Endodermal cell (in vitro differentiated cells): ENCODE results near the gene C11orf52. TPM values are rescaled to one million over a fixed set of nuclear protein-coding genes. Genes with fewer than 3 reads are reported as not detected.

Experiments used
- DNase-seq: peaks from one replicate; pipeline ENCODE4 v3.0.0-alpha.2; 2017
- H3K27ac ChIP-seq: 2 replicates; pipeline ENCODE4 v1.5.1; 2013; ENCODE audit warnings: mild to moderate bottlenecking, low read depth, low read length, moderate library complexity
- H3K27me3 ChIP-seq: 2 replicates; pipeline ENCODE4 v1.6.1; 2013; ENCODE audit warnings: mild to moderate bottlenecking, low read length, moderate library complexity; ENCODE audit not compliant: insufficient read depth, control insufficient read depth, poor library complexity, severe bottlenecking
- H3K36me3 ChIP-seq: 2 replicates; pipeline ENCODE4 v1.7.0; 2013; ENCODE audit warnings: mild to moderate bottlenecking, low read length, moderate library complexity; ENCODE audit not compliant: control insufficient read depth, insufficient read depth
- H3K4me1 ChIP-seq: one replicate; pipeline ENCODE4 v1.7.0; 2013; ENCODE audit warnings: low read length; ENCODE audit not compliant: control insufficient read depth, insufficient read depth
- H3K4me3 ChIP-seq: 2 replicates; pipeline ENCODE4 v1.5.1; 2013; ENCODE audit warnings: mild to moderate bottlenecking, low read length, moderate library complexity
- H3K9ac ChIP-seq: 2 replicates; pipeline ENCODE4 v1.6.1; 2013; ENCODE audit warnings: mild to moderate bottlenecking, low read length, moderate library complexity; ENCODE audit not compliant: poor library complexity, severe bottlenecking; ENCODE audit errors: extremely low read depth
- H3K9me3 ChIP-seq: 2 replicates; pipeline ENCODE4 v1.6.1; 2013; ENCODE audit warnings: mild to moderate bottlenecking, low read length, moderate library complexity; ENCODE audit not compliant: control insufficient read depth
- H3K27ac Mint-ChIP-seq: 2 replicates; pipeline ENCODE4 v1.8.0; 2020; ENCODE audit warnings: mixed read lengths
- H3K27me3 Mint-ChIP-seq: 2 replicates; pipeline ENCODE4 v1.8.0; 2021; ENCODE audit warnings: mild to moderate bottlenecking, mixed read lengths; ENCODE audit not compliant: insufficient read depth
- H3K36me3 Mint-ChIP-seq: 2 replicates; pipeline ENCODE4 v1.8.0; 2020; ENCODE audit warnings: low read depth, mixed read lengths
- H3K4me1 Mint-ChIP-seq: 2 replicates; pipeline ENCODE4 v1.8.0; 2020; ENCODE audit warnings: mixed read lengths
- H3K4me3 Mint-ChIP-seq: 2 replicates; pipeline ENCODE4 v1.8.0; 2020; ENCODE audit warnings: mild to moderate bottlenecking, moderate library complexity, mixed read lengths
- H3K9me3 Mint-ChIP-seq: 2 replicates; pipeline ENCODE4 v1.8.0; 2020; ENCODE audit warnings: mild to moderate bottlenecking, mixed read lengths
- CTCF ChIP-seq: fragments of 200-600 bp; sonication (generic); conservative IDR thresholded peaks from 2 replicates; pipeline ENCODE4 v1.5.0; 2021; ENCODE audit warnings: antibody characterized with exemption, mild to moderate bottlenecking
- WGBS, 2 experiments: methylation state at CpG; one replicate each; pipeline versions ENCODE4 v1.1.5 to v1.1.7; 2013; ENCODE audit warnings: missing lambda C conversion rate in 2 of 2, mixed read lengths in 1 of 2; ENCODE audit not compliant: insufficient coverage in 1 of 2, insufficient read length in 1 of 2; 5-methylcytosine and 5-hydroxymethylcytosine counted together
- total RNA-seq, 2 donors: library from RNA; stranded (reverse); fragmentation: NEBNext Ultra II Directional in 1 of 2; extraction: Animal tissue kit (Norgen Biotek cat#: 25700) in 1 of 2; gene quantifications; 2 replicates in 1 of 2; 3 replicates in 1 of 2; pipeline ENCODE4 v1.2.1, GENCODE V29; 2021

The C11orf52 gene
- total RNA-seq, 2 donors from 2014 or later: 2.6 to 3.8 TPM

- Histone ChIP-seq H3K27me3 (no peaks in the 10 kb centered on the region), H3K27ac (no peak overlapping the region), H3K4me3 (no peak overlapping the region), H3K9ac (no peak overlapping the region), H3K9me3 (no peaks in the 10 kb centered on the region), H3K36me3 (no peaks in the 10 kb centered on the region), H3K4me1 (peaks cover 9% of the 10 kb centered on the region)
- WGBS, 2 experiments: no CpG with 5 or more reads among the region's 1 CpG
- H3K4me1 Mint-ChIP-seq: peaks cover 29% of the 10 kb centered on the region
- H3K27ac Mint-ChIP-seq: no peak overlapping the region
- H3K27me3 Mint-ChIP-seq: peaks cover 6% of the 10 kb centered on the region
- H3K9me3 Mint-ChIP-seq: peaks cover 3% of the 10 kb centered on the region
- TF ChIP-seq CTCF: no peak
- no peaks in the 10 kb centered on the region for H3K36me3 Mint-ChIP-seq
- DNase-seq: no peak
- H3K4me3 Mint-ChIP-seq: no peak overlapping the region
Observed at GRCh38 chr11:111906680-111907079, 12.0 kb upstream of the C11orf52 start.

- WGBS, 2 experiments: 94 to 97% methylated on average over 5 of the region's 5 CpGs
- no peak for TF ChIP-seq CTCF
Observed at GRCh38 chr11:111908639-111909305, 9.9 kb upstream of the C11orf52 start.

GRCh38 chr11:111909378-111909777 lies 9.3 kb upstream of the C11orf52 start:
- Histone ChIP-seq H3K27me3 (no peaks in the 10 kb centered on the region), H3K27ac (no peak overlapping the region), H3K36me3 (no peaks in the 10 kb centered on the region), H3K4me3 (no peak overlapping the region), H3K4me1 (peaks cover 9% of the 10 kb centered on the region), H3K9me3 (no peaks in the 10 kb centered on the region), H3K9ac (no peak overlapping the region)
- Mint-ChIP-seq H3K4me1 (peaks cover 35% of the 10 kb centered on the region), H3K9me3 (peaks cover 3% of the 10 kb centered on the region), H3K36me3 (no peaks in the 10 kb centered on the region), H3K27me3 (peaks cover 13% of the 10 kb centered on the region), H3K27ac (no peak overlapping the region), H3K4me3 (no peak overlapping the region)
- 91 to 92% methylated on average over 5 of the region's 5 CpGs for WGBS, 2 experiments
- no peak for DNase-seq
- TF ChIP-seq CTCF: no peak

More at GRCh38 chr11:111908639-111909305, 9.9 kb upstream of the C11orf52 start:
- Mint-ChIP-seq H3K4me1 (peaks cover 35% of the 10 kb centered on the region), H3K27me3 (peaks cover 11% of the 10 kb centered on the region), H3K27ac (no peak overlapping the region), H3K36me3 (no peaks in the 10 kb centered on the region), H3K4me3 (no peak overlapping the region), H3K9me3 (peaks cover 3% of the 10 kb centered on the region)
- DNase-seq: no peak
- Histone ChIP-seq H3K36me3 (no peaks in the 10 kb centered on the region), H3K27ac (no peak overlapping the region), H3K4me1 (peaks cover 9% of the 10 kb centered on the region), H3K9ac (no peak overlapping the region), H3K9me3 (no peaks in the 10 kb centered on the region), H3K4me3 (no peak overlapping the region), H3K27me3 (no peaks in the 10 kb centered on the region)
